Skin epidermis (tissue), 12 donors: Measurements from ENCODE around the gene CFAP251.
A peak's percentile ranks its signal among the peaks of the same experiment; 100 is the strongest.

Source experiments
- H3K27ac ChIP-seq, 21 experiments: fragments of 200-600 bp; sonication (generic) in 11 of 21; one replicate each; pipeline ENCODE4 v1.5.0; 2020; ENCODE audit warnings: mild to moderate bottlenecking in 3 of 21, inconsistent platforms in 2 of 21, moderate library complexity in 2 of 21
- H3K4me3 ChIP-seq, 7 experiments: fragments of 200-600 bp; sonication (generic) in 2 of 7; one replicate each; pipeline ENCODE4 v1.5.0; 2020; ENCODE audit warnings: inconsistent platforms in 2 of 7, mild to moderate bottlenecking in 2 of 7, moderate library complexity in 1 of 7

Gene CFAP251

GRCh38 chr12:121990692-121991603, 72.6 kb downstream of the CFAP251 start:
- Histone ChIP-seq H3K4me3 (no peak overlapping the region), H3K27ac (peak overlapping the region in 15 of 21 experiments; percentile 46 to 86 (median 66))

- no peak overlapping the region for H3K4me3 ChIP-seq
- H3K27ac ChIP-seq, result peak overlapping the region in 19 of 21 experiments; percentile 49 to 86 (median 66)
Measured at GRCh38 chr12:121992059-121992879, 73.9 kb downstream of the CFAP251 start.

- H3K4me3 ChIP-seq, result no peak overlapping the region
- H3K27ac ChIP-seq, result no peak overlapping the region
Measured at GRCh38 chr12:121996050-121996944, 77.9 kb downstream of the CFAP251 start.

GRCh38 chr12:121996945-121997612, 78.7 kb downstream of the CFAP251 start:
- Histone ChIP-seq H3K4me3 (no peak overlapping the region), H3K27ac (no peak overlapping the region)

GRCh38 chr12:122001466-122002209, 83.2 kb downstream of the CFAP251 start:
- peak overlapping the region in 4 of 21 experiments; percentile 5 to 39 (median 18) for H3K27ac ChIP-seq
- H3K4me3 ChIP-seq, result no peak overlapping the region

GRCh38 chr12:122003651-122004611, 85.5 kb downstream of the CFAP251 start:
- H3K27ac ChIP-seq, result peak overlapping the region in 14 of 21 experiments; percentile 7 to 92 (median 50)
- no peak overlapping the region for H3K4me3 ChIP-seq

- no peak overlapping the region for H3K4me3 ChIP-seq
Measured at GRCh38 chr12:122004633-122005071, 86.3 kb downstream of the CFAP251 start.

GRCh38 chr12:122005252-122005776, 86.9 kb downstream of the CFAP251 start:
- peak overlapping the region in 4 of 21 experiments; percentile 17 to 92 (median 70) for H3K27ac ChIP-seq
- no peak overlapping the region for H3K4me3 ChIP-seq

More at GRCh38 chr12:122004633-122005071, 86.3 kb downstream of the CFAP251 start:
- peak overlapping the region in 11 of 21 experiments; percentile 12 to 92 (median 63) for H3K27ac ChIP-seq

GRCh38 chr12:122006186-122006926, 88.0 kb downstream of the CFAP251 start:
- H3K27ac ChIP-seq, result peak overlapping the region in 1 of 21 experiments; percentile 24

GRCh38 chr12:122009741-122010140, 91.3 kb downstream of the CFAP251 start:
- no peak overlapping the region for H3K27ac ChIP-seq
- no peak overlapping the region for H3K4me3 ChIP-seq

More at GRCh38 chr12:122006186-122006926, 88.0 kb downstream of the CFAP251 start:
- no peak overlapping the region for H3K4me3 ChIP-seq

GRCh38 chr12:122012184-122012583, 93.8 kb downstream of the CFAP251 start:
- no peak overlapping the region for H3K4me3 ChIP-seq

GRCh38 chr12:122013136-122013535, 94.7 kb downstream of the CFAP251 start:
- no peak overlapping the region for H3K27ac ChIP-seq
- H3K4me3 ChIP-seq, result no peak overlapping the region

More at GRCh38 chr12:122012184-122012583, 93.8 kb downstream of the CFAP251 start:
- H3K27ac ChIP-seq, result no peak overlapping the region

GRCh38 chr12:122013791-122014590, 95.6 kb downstream of the CFAP251 start:
- Histone ChIP-seq H3K4me3 (no peak overlapping the region), H3K27ac (no peak overlapping the region)

GRCh38 chr12:122014781-122015180, 96.4 kb downstream of the CFAP251 start:
- Histone ChIP-seq H3K27ac (no peak overlapping the region), H3K4me3 (no peak overlapping the region)

GRCh38 chr12:122018457-122018856, 100.1 kb downstream of the CFAP251 start:
- Histone ChIP-seq H3K4me3 (no peak overlapping the region), H3K27ac (no peak overlapping the region)
